GM12891 (cell line): ENCODE data around the gene OR6S1.
A peak's percentile ranks its signal among the peaks of the same experiment; 100 is the strongest.

Experiments used
- PAX5 ChIP-seq: IDR thresholded peaks from 2 replicates; pipeline ENCODE4 v1.6.1; 2011; ENCODE audit warnings: low read length, moderate library complexity, mild to moderate bottlenecking; ENCODE audit not compliant: insufficient read depth, severe bottlenecking
- POLR2A ChIP-seq: IDR thresholded peaks from 2 replicates; pipeline ENCODE4 v1.6.1; 2011; ENCODE audit warnings: low read depth, low read length, control low read depth
- POLR2AphosphoS5 ChIP-seq: IDR thresholded peaks from 2 replicates; pipeline ENCODE4 v1.6.1; 2011; ENCODE audit warnings: low read depth, low read length, control low read depth
- POU2F2 ChIP-seq: IDR thresholded peaks from 2 replicates; pipeline ENCODE4 v1.6.1; 2011; ENCODE audit warnings: low read depth, mild to moderate bottlenecking, control low read depth, low read length, moderate library complexity
- SPI1 ChIP-seq: IDR thresholded peaks from 2 replicates; pipeline ENCODE4 v1.6.1; 2011; ENCODE audit warnings: low read depth, low read length, control low read depth
- TAF1 ChIP-seq: IDR thresholded peaks from 2 replicates; pipeline ENCODE4 v1.6.1; 2011; ENCODE audit warnings: low read depth, low read length, control low read depth

- TF ChIP-seq POLR2AphosphoS5 (no peak), POLR2A (no peak), TAF1 (no peak), PAX5 (no peak), SPI1 (peak; percentile 79; the same call in 1 of the 2 replicates), POU2F2 (no peak)
Observed at GRCh38 chr14:20681348-20682126, 40.0 kb upstream of the OR6S1 start.
